ENCODE data around the gene IGF2R.

Gene IGF2R

GRCh38 chr6:159976686-159977254 lies 7.9 kb downstream of the IGF2R start:
- no peak for DNase-seq (ENCODE audit: low read depth)

- DNase-seq (ENCODE audit: low read depth), result no peak
Observed at GRCh38 chr6:159977255-159977903, 8.5 kb downstream of the IGF2R start.

GRCh38 chr6:159977904-159978268 lies 9.0 kb downstream of the IGF2R start:
- no peak for DNase-seq (ENCODE audit: low read depth)

- no peak for DNase-seq (ENCODE audit: low read depth)
Observed at GRCh38 chr6:159978291-159979135, 9.6 kb downstream of the IGF2R start.

GRCh38 chr6:159979136-159979874 lies 10.4 kb downstream of the IGF2R start:
- DNase-seq (ENCODE audit: low read depth), result no peak

GRCh38 chr6:159980474-159980873 lies 11.6 kb downstream of the IGF2R start:
- no peak for DNase-seq (ENCODE audit: low read depth)

GRCh38 chr6:159981071-159981402 lies 12.2 kb downstream of the IGF2R start:
- no peak for DNase-seq (ENCODE audit: low read depth)

GRCh38 chr6:159981403-159982245 lies 12.7 kb downstream of the IGF2R start:
- no peak for DNase-seq (ENCODE audit: low read depth)

- no peak for DNase-seq (ENCODE audit: low read depth)
Observed at GRCh38 chr6:159982731-159983506, 14.0 kb downstream of the IGF2R start.

- no peak for DNase-seq (ENCODE audit: low read depth)
Observed at GRCh38 chr6:159983641-159984080, 14.8 kb downstream of the IGF2R start.

GRCh38 chr6:159984268-159984786 lies 15.4 kb downstream of the IGF2R start:
- no peak for DNase-seq (ENCODE audit: low read depth)

GRCh38 chr6:159985296-159985945 lies 16.5 kb downstream of the IGF2R start:
- DNase-seq (ENCODE audit: low read depth), result no peak

GRCh38 chr6:159988983-159989454 lies 20.1 kb downstream of the IGF2R start:
- DNase-seq (ENCODE audit: low read depth), result no peak

- no peak for DNase-seq (ENCODE audit: low read depth)
Observed at GRCh38 chr6:159989492-159990480, 20.9 kb downstream of the IGF2R start.

- no peak for DNase-seq (ENCODE audit: low read depth)
Observed at GRCh38 chr6:159992366-159992765, 23.5 kb downstream of the IGF2R start.

GRCh38 chr6:159995405-159995804 lies 26.5 kb downstream of the IGF2R start:
- DNase-seq (ENCODE audit: low read depth), result no peak

GRCh38 chr6:159996087-159996622 lies 27.3 kb downstream of the IGF2R start:
- DNase-seq (ENCODE audit: low read depth), result no peak

All from stimulated activated CD8-positive, alpha-beta memory T cell treated with anti-CD3 and anti-CD28 coated beads, Interleukin-15, amount 100 ng/mL, for 24 hours (primary cell).